Testis (tissue), 2 donors: ENCODE data around the gene CD27.

Experiments used
- POLR2A ChIP-seq: fragments of 450-650 bp; IDR thresholded peaks from one replicate; pipeline ENCODE4 v1.6.1; 2017; ENCODE audit warnings: antibody characterized with exemption, mild to moderate bottlenecking, moderate library complexity
- TF ChIP-seq, protein P1 (sequence below), 3 experiments: fragments of 450-650 bp in 2 of 3; fragments of 200-600 bp in 1 of 3; sonication (generic) in 1 of 3; IDR thresholded peaks; one replicate each; pipeline ENCODE4 v1.5.1; 2016 to 2019; ENCODE audit warnings: antibody characterized with exemption in 3 of 3, mild to moderate bottlenecking in 2 of 3, moderate library complexity in 1 of 3

GRCh38 chr12:6469609-6470374 is 25.0 kb downstream of the CD27 start:
- TF ChIP-seq POLR2A, result no peak
- TF ChIP-seq, protein P1, sequence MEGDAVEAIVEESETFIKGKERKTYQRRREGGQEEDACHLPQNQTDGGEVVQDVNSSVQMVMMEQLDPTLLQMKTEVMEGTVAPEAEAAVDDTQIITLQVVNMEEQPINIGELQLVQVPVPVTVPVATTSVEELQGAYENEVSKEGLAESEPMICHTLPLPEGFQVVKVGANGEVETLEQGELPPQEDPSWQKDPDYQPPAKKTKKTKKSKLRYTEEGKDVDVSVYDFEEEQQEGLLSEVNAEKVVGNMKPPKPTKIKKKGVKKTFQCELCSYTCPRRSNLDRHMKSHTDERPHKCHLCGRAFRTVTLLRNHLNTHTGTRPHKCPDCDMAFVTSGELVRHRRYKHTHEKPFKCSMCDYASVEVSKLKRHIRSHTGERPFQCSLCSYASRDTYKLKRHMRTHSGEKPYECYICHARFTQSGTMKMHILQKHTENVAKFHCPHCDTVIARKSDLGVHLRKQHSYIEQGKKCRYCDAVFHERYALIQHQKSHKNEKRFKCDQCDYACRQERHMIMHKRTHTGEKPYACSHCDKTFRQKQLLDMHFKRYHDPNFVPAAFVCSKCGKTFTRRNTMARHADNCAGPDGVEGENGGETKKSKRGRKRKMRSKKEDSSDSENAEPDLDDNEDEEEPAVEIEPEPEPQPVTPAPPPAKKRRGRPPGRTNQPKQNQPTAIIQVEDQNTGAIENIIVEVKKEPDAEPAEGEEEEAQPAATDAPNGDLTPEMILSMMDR (IDR thresholded peaks at IDR 0.05), result no peak
